NCI-H187 treated with DMSO at 0.1 percent for 48 hours (cell line): ENCODE results near the gene CBX8.

Experiments
- DNase-seq: peaks from one replicate; lab custom pipeline; 2025; lab: John Stamatoyannopoulos, UW

CBX8 gene

GRCh38 chr17:79796763-79797491 lies at the start of gene CBX8:
Gene CBX8, minus strand, starts transcription at chr17:79797077. Its CDS starts 79 bp downstream, at chr17:79796998.
- peak; percentile 91 for DNase-seq

- DNase-seq, result no peak
Measured at GRCh38 chr17:79845601-79845949, 48.7 kb upstream of the CBX8 start.

GRCh38 chr17:79844869-79845600 lies 48.2 kb upstream of the CBX8 start:
- DNase-seq, result no peak

- no peak for DNase-seq
Measured at GRCh38 chr17:79843816-79844800, 47.2 kb upstream of the CBX8 start.

- no peak for DNase-seq
Measured at GRCh38 chr17:79843474-79843815, 46.6 kb upstream of the CBX8 start.

GRCh38 chr17:79842656-79843473 lies 46.0 kb upstream of the CBX8 start:
- no peak for DNase-seq

GRCh38 chr17:79842136-79842655 lies 45.3 kb upstream of the CBX8 start:
- DNase-seq, result no peak

GRCh38 chr17:79841369-79842135 lies 44.7 kb upstream of the CBX8 start:
- DNase-seq, result no peak

- DNase-seq, result no peak
Measured at GRCh38 chr17:79840989-79841286, 44.1 kb upstream of the CBX8 start.

- DNase-seq, result no peak
Measured at GRCh38 chr17:79840269-79840988, 43.6 kb upstream of the CBX8 start.

- peak; percentile 70 for DNase-seq
Measured at GRCh38 chr17:79839356-79840268, 42.7 kb upstream of the CBX8 start, which contains the start of gene CBX4. Gene CBX4, minus strand, starts transcription at chr17:79839440. Its CDS starts 189 bp downstream, at chr17:79839251.

- no peak for DNase-seq
Measured at GRCh38 chr17:79838522-79839274, 41.8 kb upstream of the CBX8 start.

- DNase-seq, result no peak
Measured at GRCh38 chr17:79837888-79838521, 41.1 kb upstream of the CBX8 start.

- no peak for DNase-seq
Measured at GRCh38 chr17:79836972-79837887, 40.4 kb upstream of the CBX8 start.

GRCh38 chr17:79836510-79836971 lies 39.7 kb upstream of the CBX8 start:
- no peak for DNase-seq

GRCh38 chr17:79835953-79836509 lies 39.2 kb upstream of the CBX8 start:
- peak; percentile 60 for DNase-seq
